ENCODE data around the gene ANAPC2.

Gene ANAPC2

GRCh38 chr9:137160054-137160425 lies 28.3 kb downstream of the ANAPC2 start:
- no peak for DNase-seq

- no peak for DNase-seq
Observed at GRCh38 chr9:137159105-137160053, 29.0 kb downstream of the ANAPC2 start.

DNA sequence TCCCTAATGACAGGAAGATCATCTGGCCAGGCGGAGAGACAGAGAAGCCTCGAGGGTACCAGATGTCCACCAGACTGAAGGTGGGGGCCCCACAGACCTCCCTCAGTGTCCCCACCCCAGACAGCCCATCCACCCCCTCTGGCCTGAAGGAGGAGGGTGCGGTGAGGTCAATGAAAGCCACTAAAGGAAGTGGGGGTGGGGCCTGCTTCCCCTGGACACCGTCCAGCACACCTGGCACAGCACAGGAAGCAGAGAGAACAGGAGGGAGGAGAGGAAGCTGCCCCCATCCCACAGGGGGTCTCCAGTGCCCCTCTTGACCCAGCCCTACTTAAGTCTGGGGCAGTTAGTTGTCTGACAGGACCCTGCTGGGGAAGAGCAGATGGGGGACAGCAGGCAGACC lies 29.7 kb downstream of the ANAPC2 start:
- DNase-seq = no peak

- no peak for DNase-seq
Observed at GRCh38 chr9:137157618-137158415, 30.5 kb downstream of the ANAPC2 start.

DNA sequence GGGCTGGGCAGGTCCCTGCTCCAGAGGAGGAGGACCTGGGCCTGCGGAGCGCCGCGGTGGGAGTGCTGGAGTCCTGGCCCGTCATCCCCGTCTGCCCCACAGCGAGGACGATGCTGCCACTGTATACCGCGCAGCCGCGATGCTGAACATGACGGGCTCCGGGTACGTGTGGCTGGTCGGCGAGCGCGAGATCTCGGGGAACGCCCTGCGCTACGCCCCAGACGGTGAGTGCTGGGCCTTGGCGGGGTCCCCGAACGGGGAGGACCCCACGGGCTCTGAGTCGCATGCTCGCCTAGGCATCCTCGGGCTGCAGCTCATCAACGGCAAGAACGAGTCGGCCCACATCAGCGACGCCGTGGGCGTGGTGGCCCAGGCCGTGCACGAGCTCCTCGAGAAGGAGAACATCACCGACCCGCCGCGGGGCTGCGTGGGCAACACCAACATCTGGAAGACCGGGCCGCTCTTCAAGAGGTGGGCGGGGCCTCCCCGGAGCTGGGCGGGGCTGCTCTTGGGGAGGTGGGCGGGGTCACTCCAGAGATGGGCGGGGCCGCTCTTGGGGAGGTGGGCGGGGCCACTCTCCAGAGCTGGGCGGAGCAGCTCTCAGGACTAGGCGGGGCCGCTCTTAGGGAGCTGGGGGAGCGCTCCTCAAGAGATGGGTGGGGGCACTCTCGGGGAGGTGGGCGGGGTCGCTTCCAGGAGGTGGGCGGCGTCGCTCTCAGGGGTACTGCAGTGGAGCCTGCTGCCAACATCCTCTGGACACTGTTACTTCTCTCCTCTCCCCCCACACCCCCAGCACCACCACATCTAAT lies 31.6 kb downstream of the ANAPC2 start:
- DNase-seq = peak; percentile 37

- DNase-seq = no peak
Observed at GRCh38 chr9:137152844-137153405, 35.4 kb downstream of the ANAPC2 start.

- no peak for DNase-seq
Observed at GRCh38 chr9:137150617-137151457, 37.5 kb downstream of the ANAPC2 start.

DNA sequence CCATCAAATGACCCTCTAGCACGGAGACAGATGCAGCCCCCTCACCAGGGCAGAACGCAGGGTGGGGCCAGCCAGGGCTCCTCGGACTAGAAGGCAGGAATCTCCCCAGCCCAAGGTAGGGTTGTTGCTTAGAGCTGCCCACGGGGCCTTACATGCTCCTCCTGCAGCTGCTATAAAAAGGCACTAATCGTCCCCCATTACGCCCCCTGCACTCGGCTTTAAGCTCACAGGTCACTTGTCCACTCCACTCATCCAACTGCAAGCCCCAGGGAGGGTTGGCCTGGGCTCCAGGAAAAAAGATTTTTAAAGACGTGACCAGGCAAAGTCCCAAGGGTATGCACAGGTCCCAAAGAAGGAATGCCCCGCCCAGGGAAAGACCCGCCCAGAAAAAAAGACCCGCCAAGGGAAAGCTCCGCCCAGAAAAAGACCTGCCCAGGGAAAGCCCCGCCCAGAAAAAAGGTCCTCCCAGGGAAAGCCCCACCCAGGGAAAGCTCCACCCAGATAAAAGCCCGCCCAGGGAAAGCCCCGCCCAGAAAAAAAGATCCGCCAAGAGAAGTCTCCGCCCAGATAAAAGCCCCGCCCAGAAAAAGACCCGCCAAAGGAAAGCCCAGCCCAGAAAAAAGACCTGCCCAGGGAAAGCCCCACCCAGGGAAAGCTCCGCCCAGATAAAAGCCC lies 38.3 kb downstream of the ANAPC2 start:
- no peak for DNase-seq

- no peak for DNase-seq
Observed at GRCh38 chr9:137149363-137149762, 39.0 kb downstream of the ANAPC2 start.

- DNase-seq = no peak
Observed at GRCh38 chr9:137148661-137149060, 39.7 kb downstream of the ANAPC2 start.

- no peak for DNase-seq
Observed at GRCh38 chr9:137148242-137148641, 40.1 kb downstream of the ANAPC2 start.

- DNase-seq = no peak
Observed at GRCh38 chr9:137147793-137148160, 40.6 kb downstream of the ANAPC2 start.

- DNase-seq = no peak
Observed at GRCh38 chr9:137147091-137147792, 41.1 kb downstream of the ANAPC2 start.

DNA sequence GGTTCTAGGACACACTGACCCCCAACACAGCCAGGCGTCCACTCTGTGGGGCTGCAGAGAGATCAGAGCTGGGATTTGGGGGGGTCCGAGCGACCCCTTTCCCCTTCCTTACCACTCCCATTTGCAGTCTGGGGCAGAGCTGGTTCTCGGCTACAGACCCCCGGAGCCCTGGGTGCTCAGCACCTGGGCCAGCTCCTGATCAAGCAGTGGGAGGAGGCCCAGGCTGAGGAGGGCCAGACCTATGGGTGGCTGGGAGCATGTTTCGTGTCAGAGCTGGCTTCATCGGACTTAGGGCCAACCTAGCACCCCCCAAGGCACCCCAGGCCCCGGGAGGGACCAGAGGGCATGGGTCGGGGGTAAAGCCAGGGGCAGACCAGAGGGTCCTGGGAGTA lies 41.8 kb downstream of the ANAPC2 start:
- DNase-seq = no peak

DNA sequence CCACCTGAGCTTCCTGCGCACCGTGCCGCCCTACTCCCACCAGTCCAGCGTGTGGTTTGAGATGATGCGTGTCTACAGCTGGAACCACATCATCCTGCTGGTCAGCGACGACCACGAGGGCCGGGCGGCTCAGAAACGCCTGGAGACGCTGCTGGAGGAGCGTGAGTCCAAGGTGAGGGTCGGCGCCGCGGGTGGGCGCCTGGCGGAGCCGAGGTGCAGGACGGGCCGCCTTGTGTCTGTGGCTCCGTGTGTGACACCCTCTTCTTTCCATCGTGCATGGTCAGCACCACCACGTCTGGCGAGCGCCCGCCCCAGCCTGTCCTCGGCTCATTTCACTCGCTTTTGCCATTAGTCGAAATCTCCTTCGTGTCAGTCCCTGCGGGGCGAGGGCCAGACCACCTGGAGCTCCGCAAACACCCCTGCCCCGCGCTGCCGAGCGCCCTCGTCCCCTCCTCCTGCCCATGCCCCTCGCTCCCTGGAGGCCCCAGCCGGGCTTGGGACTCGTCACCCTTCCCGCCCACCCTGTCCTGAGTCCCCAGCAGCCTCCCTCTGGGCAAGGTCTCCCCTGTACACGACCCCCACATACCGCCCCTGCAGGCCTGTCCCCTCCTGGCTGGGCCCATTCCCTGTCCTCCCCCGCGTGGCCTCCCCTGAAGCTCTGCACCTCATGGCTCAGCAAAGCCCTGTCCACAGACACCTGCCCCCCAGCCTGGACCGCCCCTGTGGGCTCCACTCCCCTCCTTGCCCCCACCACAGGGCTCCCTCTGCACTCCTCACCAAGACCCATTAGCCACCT lies 42.4 kb downstream of the ANAPC2 start:
- DNase-seq = no peak

DNA sequence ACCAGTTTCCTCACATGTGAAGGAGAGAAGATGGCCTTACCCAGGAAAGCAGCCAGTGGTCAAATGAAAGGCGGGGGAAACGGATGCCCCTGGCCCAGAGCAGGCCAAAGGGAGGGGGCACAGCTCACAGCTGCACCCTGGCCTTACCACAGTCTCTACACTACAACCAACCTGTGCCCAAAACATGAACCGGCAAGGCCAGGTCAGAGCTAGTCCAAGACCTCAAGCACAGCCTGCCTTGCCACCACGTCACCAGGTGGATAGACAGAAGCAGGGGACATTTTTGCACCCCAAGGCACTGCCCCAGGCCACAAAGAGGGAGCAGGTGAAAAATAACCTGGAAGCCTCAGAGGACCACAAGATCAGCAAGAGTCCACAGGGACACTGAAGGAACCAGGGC lies 44.9 kb downstream of the ANAPC2 start:
- no peak for DNase-seq

GRCh38 chr9:137141976-137142936 lies 46.1 kb downstream of the ANAPC2 start:
- DNase-seq = no peak

GRCh38 chr9:137141050-137141810 lies 47.1 kb downstream of the ANAPC2 start:
- DNase-seq = no peak
